GM12892 (cell line): ENCODE data around the gene RGS14.

ENCODE experiments used
- POLR2A ChIP-seq: IDR thresholded peaks from 2 replicates; pipeline ENCODE4 v1.6.1; 2011; ENCODE audit warnings: low read depth, low read length, control low read depth
- POLR2AphosphoS5 ChIP-seq: IDR thresholded peaks from 2 replicates; pipeline ENCODE4 v1.6.1; 2011; ENCODE audit warnings: low read depth, low read length, control low read depth

DNA sequence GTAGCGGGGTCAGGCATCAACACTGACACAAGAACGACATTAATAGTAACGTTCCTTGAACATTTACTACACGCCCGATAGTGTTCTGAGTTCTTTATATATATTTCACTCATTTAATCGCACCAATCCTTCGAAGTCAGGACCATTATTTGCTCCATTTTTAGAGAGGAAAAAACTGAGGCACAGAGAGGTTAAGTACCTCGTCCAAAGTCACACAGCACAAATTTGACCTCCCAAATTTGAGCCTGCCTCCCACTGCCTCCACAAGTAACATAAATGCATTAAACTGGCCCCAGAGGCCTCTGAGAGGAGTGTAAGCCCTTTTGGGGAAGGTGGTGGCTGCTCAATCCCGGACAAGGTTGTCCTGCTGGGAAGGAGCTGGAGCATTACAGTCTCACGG lies 5.8 kb downstream of the RGS14 start:
- no peak for TF ChIP-seq POLR2A
- TF ChIP-seq POLR2AphosphoS5 = no peak
